Astrocyte of the spinal cord (primary cell): ENCODE data around the gene GPAM.

Source experiments
- DNase-seq: peaks from one replicate; pipeline ENCODE4 v3.0.0; 2011; ENCODE audit warnings: low read depth, low spot score
- H3K4me3 ChIP-seq: 2 replicates; pipeline ENCODE4 v1.5.1; 2011; ENCODE audit warnings: low read depth, mild to moderate bottlenecking, low read length, moderate library complexity
- in situ Hi-C: cut with HindIII; loops from 2 replicates; pipeline ENCODE4 v1.10.0; 2017; ENCODE audit warnings: low sequenced_read_pairs
- TF ChIP-seq, protein P1 (sequence below): IDR thresholded peaks from 2 replicates; pipeline ENCODE4 v1.5.1; 2012; ENCODE audit warnings: low read depth, mild to moderate bottlenecking, low read length, inconsistent platforms

GPAM gene

DNA sequence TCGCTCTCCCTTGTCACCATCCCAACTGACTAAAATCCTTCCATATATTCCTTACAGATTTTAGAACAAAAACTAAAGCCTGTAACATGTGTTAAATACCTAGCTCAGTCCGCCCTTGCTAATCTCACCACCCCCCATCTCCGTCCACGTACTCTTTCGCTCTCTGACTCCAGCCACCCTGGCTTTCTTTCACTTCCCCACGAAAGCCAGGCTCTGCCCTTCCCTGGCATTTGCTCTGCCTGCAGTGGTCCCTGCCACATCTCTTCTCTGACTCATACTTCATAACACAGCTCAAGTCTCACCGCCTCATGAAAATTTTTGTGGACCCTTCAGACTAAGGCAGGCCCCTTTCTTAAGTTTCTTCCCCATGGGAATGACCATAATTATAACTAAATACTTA, 11.7 kb upstream of the GPAM start:
- no peak overlapping the region for H3K4me3 ChIP-seq
- in situ Hi-C loops = no loop called here
- DNase-seq = no peak
- TF ChIP-seq, protein P1, sequence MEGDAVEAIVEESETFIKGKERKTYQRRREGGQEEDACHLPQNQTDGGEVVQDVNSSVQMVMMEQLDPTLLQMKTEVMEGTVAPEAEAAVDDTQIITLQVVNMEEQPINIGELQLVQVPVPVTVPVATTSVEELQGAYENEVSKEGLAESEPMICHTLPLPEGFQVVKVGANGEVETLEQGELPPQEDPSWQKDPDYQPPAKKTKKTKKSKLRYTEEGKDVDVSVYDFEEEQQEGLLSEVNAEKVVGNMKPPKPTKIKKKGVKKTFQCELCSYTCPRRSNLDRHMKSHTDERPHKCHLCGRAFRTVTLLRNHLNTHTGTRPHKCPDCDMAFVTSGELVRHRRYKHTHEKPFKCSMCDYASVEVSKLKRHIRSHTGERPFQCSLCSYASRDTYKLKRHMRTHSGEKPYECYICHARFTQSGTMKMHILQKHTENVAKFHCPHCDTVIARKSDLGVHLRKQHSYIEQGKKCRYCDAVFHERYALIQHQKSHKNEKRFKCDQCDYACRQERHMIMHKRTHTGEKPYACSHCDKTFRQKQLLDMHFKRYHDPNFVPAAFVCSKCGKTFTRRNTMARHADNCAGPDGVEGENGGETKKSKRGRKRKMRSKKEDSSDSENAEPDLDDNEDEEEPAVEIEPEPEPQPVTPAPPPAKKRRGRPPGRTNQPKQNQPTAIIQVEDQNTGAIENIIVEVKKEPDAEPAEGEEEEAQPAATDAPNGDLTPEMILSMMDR = no peak

DNA sequence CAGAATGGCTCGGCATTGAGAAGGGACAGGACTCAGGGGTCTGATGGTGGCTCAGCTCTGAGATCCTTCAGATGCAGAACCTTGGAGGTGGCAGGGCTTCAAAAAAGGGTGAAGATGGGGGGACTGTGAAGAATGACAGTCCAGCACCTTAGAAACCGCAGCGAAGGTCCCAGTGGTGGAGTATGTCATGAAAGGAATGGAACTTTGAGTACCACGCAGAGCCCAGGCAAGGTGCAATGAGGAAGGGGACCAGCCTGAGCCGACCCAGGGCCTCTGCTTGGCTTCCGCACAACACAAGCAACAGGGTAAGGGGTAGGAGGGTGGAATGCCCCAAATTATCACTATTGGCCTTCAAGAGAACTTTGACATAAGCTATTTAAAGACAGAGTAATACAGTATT, 8.2 kb upstream of the GPAM start:
- no peak overlapping the region for H3K4me3 ChIP-seq
- DNase-seq = no peak
- in situ Hi-C loops = no loop called here
- TF ChIP-seq, protein P1 = no peak

DNA sequence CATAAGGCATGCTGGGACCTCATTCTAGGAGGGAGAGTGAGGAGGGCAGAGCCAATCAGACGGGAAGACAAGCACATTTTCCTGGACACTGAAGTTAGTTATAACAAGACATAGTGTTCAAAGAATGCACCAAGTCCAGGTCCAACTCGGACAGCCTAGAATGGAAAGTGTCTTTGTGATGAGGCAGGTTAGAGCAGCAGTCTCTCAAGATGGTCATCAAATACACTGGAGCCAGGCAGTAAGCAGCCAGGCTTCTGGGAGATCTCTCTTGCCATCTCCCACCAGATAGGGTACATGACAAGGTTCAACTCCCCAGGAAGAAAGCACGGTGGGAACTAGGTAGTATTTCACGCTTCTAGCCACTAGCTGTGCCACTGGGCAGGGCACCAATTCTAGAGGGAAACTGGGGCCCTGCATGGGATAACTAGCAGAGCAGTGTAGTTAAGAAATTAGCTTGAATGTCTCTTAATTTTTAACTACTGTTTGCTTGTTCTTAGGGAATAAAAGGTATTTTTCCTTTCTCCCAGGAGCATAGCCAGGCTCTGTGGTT, 7.6 kb upstream of the GPAM start:
- TF ChIP-seq, protein P1 = no peak
- in situ Hi-C loops = no loop called here
- no peak overlapping the region for H3K4me3 ChIP-seq
- DNase-seq = no peak

DNA sequence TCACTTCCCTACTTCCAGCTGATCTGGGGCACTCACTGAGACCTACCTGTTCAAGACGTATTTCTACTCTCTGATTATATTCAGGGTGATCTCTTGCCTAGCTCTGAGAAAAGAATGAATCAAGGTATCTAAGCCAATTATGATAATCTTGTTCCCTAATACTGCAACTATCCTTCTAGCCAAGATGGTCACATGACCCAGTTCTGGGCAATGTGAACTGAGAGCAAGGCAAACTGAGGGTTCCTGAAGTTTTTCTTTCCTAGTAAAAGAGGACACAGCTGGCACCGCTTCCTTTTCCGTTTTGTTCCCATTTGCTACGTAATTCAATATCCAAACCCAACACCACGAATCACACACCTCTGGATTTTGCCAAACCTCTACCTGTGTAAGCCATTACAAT, 5.9 kb upstream of the GPAM start:
- DNase-seq = no peak
- TF ChIP-seq, protein P1 = no peak
- in situ Hi-C loops = no loop called here
- no peak overlapping the region for H3K4me3 ChIP-seq

DNA sequence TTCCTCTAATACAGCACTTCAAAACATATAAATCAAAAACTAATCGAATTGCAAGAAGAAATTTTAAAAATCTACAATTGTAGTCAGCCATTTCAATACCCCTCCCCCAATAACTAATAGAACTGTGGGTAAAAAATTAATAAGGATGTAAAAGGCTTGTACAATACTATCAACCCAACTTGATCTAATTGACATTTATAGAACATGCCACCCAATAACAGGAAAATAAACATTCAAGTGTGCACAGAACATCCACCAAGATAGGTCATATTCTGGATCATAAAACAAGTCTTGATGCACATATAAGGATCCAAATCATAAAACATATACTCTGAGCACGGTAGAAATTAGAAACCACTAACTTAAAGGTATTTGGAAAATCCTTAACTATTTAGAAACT, 4.0 kb upstream of the GPAM start:
- in situ Hi-C loops = no loop called here
- no peak overlapping the region for H3K4me3 ChIP-seq
- TF ChIP-seq, protein P1 = no peak
- no peak for DNase-seq

DNA sequence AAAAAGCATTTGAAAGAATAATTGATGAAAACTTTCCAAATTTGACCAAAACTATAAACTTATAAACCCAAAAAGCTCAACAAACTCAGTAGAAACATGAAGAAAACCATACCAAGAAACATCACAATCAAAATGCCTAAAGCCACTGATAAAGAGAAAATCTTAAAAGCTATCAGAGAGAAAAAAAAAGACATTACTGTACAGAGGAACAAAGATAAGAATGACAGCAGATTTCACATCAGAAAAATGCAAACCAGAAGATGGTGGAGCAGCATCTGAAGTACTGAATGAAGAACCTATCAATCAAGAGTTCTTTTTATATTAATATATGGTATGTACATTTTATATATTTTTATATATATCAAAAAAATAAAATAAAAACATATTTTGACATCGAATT, 2.4 kb upstream of the GPAM start:
- no peak overlapping the region for H3K4me3 ChIP-seq
- in situ Hi-C loops = no loop called here
- DNase-seq = no peak
- TF ChIP-seq, protein P1 = no peak

DNA sequence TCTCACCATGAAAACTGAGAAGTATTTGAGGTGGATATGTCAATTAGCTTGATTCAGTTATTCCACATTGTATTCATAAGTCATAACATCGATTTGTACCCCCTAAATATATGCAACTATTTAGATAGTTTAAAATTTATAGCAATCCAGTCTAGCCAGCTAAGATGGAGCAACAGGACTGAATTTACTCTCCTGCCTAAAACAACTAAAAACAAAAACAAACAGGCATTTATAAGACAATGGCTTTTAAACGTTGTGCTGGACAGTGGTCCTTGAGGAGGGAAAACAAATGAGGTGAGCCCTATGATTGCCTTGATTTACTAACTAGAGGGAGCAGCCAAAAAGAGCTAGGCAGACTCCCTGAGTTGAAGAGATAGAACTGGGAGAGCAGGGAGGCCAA, 814 bp upstream of the GPAM start:
- H3K4me3 ChIP-seq = no peak overlapping the region
- in situ Hi-C loops = no loop called here
- DNase-seq = no peak
- TF ChIP-seq, protein P1 = no peak
